8988T (cell line): ENCODE results near the gene GUCY2C.

ENCODE experiments used
- DNase-seq: peaks from one replicate; pipeline ENCODE4 v3.0.0; 2011

GUCY2C gene

DNA sequence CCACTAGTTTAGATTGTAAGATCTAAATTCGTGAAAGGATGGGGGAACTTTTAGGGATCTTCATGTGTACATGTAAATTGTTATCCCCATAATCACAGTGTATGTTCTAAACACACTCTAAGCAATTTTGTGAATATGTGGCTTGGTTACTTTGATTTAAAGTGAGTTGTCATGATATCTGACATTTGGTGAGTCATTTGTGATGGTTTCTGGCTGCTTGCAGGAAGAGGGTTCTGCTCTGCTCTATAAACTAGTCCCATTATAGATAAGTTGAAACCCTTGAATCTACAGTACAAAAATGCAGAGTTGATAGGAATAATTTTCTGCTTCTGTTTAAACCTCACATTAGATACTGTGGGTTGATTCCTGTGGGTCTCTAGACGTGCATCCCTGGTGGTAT, 14.8 kb downstream of the GUCY2C start:
- DNase-seq = no peak

DNA sequence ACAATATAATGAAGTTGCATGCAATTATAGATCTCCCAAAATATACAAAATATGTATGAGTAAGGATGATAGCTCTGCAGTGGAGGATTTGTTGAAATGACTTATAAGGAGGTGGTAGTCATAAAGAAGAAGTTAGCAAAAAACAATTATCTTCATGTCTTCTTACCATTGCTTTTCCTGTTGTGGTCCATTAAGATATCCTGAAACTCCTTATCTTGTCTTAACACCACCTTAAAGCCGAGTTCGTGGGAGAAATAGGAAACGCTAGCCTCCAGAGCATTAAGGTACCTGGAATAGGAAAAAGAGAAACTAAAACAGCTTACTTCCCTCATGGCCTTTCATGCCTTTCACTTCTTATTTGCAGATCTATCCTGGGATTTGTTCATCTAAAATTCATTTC, 15.2 kb downstream of the GUCY2C start:
- DNase-seq = no peak

DNA sequence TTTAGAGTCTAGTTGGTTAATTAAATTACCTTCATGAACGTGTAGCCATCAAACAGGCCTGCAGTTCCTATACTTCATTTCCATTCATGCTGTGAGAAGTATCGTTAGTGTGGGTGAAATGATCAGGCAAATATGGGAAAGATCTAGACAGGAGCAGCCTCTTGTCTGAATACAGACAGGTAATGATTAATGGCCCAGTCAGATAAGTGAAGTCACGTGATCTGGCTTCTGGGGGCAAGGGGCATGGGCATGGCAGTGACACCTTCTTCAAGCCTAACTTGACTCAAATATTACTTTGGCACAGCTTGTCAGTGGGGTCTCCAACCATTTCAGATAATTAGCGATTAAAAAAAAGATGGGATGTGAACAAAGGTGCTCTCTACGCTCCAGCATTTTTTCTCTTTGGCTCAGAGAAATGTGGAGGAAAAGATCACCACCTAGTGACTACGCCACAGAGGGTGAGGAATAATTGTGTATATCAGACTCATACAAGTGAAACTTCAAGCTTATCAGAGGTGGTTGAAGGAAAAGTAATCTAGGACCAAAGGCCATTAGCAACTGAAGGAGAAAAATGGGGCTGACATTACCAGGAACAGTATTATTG, 17.8 kb downstream of the GUCY2C start:
- no peak for DNase-seq

DNA sequence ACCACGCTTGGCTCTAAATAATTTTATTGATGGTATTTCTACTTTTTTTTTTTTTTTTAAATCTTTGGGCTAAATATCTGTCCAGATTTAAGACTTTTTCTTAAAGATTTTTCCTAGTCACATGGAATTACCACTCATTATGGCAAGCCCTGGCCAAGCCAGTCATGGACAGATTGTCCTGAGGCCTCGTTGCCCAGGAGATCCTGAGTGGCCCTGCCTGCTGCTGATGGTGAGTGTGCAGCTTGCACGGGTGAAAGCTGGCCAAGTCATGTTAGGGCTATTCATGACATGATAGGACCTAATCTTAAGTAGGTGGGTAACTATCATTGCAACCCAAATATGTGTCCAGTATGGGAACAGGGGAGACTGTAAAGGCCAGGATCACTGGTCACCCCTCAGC, 27.8 kb downstream of the GUCY2C start:
- no peak for DNase-seq

DNA sequence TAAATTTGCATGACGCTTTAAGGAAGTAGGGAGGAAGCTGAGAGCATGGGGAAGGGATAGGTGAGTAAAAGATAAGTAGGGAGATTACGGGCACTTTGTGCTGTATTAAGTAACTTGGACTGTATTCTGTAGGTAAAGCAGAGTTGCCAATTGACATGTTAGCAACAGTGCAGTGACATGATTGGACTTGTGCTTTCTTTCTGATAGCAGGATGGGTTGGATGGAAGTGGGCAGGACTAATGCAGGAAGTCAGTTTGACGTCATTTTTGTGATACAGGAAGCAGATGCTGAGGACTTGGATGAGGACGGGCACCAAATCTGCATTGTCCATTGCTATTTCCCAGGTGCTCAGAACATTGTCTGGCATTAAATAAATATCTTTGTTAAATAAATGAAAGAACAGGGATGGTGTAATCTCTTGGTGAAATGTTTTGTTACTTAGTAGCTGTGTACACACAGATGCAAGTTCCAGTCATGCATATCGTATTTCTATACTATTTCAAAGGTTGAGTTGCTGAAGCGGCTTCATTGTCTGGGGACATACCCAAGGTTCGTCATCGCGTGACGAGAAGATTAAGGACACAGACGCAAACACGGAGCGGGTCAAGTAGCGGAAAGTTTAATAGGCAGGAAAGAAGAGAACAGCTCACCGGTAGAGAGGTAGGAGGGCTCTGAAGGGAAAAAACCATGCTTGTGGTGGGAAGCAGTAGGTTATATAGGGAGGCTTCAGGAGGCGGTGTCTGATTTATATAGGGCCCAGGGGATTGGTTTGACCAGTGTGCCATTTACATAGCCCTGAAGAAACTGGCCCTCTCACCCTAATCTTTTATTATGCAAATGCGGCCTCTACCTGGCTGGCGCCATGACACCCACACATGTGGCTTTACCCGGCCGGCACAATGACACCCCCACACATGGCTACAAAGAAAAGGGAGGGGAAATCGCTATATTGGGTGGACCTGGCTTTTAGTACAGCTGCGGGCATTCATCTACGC, 30.7 kb downstream of the GUCY2C start:
- no peak for DNase-seq

DNA sequence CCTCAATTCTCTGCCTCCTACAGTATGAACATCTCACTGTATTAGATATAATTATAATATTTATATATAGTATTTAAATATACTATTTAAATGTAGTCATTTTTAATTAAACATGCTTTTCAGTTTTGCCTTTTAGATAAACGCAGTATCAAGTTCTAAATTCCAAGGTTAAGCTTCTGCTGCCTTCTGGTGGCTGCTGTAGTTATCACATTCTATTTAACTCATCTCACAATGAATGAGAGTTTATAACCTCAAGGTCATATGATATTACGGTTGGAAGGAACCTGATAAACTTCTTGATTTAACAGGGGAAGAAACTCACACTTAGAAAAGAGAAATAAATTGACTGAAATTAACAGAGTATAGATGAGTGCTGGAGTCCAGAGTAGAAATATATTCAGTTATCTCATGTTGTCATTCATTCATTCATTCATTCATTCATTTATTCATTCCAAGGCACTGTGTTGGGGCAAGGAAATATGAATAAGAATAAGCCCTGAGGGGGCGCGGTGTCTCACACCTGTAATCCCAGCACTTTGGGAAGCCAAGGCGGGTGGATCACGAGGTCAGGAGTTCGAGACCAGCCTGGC, 31.9 kb downstream of the GUCY2C start:
- DNase-seq = no peak

DNA sequence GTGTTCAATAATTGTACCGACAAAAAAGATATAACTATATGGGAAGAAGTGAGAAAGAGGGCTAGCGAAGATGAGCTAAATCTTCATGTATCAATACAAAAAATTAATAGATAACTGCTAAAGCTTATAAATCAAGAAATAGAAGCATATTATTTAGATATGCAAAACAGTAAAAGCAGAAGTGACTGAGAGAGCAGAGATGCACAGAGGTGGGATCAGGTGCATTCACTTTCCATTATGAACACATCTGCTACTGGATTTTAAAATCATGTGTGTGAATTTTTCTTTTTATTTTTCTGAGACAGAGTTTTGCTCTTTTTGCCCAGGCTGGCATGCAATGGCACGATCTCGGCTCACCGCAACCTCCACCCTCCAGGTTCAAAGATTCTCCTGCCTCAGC, 33.4 kb downstream of the GUCY2C start:
- DNase-seq = no peak

DNA sequence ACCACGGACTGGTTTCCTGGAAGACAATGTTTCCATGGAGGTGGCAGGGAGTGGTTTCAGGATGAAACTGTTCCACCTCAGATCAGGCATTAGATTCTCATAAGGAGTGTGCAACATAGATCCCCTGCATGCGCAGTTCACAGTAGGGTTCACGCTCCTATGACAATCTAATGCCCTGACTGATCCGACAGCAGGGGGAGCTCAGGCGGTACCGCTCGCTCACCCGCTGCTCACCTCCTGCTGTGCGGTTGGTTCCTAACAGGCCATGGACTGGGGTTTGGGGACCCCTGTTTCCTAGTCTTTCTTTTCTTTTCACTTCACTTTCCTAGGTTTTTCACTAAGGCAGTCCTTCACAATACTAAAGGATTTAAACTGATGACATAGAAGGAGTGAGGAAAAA, 39.6 kb downstream of the GUCY2C start:
- no peak for DNase-seq

DNA sequence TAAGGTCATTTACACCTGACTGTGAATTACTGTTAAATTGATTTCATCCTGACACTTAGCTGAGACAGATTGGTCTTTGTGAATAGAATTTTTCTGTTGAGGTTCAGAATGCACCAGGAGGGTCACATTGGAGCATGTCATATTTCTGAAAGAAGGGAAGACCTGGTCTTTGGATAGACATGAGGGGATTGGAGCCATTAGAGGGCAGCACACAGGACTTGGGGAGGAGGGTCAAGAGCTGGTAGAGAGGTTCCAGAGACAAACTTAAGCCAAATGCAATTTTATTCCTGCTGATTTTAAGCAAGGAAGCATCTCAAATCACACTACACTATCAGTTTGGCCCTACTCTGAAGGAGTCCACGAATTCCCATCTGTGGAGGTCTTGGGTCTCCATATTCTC, 41.1 kb downstream of the GUCY2C start:
- no peak for DNase-seq

DNA sequence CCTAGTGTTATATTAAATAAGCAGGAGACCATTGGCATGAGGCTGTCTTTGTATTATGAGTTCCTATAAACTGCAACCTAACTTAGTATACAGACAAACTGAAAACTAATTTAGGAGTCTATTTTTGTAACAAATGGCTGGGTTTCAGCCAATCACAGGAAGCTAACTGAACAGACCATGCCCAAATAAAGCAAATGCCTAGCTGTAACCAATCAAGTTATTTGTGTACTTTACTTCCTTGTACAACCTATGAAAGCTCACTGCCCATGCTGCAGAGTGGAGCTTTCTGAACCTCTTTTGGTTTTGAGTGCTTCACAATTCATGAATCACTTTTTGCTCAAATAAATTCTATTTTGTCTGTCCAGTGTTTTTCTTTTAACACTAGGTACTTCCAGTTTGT, 41.6 kb downstream of the GUCY2C start:
- DNase-seq = no peak

DNA sequence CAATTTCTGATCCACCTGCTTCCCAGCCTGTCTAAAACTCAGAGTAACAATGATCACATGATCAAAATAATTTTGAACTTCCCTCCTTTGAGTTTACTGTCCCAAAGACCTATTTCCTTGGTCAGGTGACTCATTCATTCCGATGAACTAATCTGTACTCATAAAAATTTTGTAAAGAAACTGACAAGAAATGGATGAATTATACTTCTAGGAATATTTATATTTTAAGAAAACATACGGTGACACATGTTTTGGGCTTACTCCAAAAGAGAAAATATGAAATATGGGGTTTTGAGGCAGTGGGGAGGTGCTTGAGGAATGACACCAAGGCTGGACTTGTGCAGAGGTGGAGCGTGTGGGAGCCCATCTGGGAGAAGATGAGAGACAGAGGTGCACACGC, 42.0 kb downstream of the GUCY2C start:
- no peak for DNase-seq

DNA sequence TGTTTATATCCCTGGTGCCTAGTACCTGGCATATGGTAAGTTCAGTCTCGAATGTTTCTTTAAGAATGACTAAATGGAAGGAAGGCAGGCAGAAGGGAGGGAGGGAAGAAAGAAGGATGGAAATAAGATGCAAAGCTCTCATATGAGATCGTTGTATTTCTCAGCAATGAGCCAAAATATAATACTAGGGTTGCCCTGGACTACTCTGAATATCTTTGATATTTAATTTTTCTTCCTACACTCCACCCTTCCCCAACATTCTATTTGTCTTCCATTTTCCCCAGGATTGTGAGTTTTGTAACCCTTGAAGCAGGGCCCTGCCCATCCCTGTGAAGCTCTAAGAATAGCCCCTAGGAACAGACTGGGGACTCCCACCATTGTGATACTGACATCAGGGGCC, 43.9 kb downstream of the GUCY2C start:
- no peak for DNase-seq

DNA sequence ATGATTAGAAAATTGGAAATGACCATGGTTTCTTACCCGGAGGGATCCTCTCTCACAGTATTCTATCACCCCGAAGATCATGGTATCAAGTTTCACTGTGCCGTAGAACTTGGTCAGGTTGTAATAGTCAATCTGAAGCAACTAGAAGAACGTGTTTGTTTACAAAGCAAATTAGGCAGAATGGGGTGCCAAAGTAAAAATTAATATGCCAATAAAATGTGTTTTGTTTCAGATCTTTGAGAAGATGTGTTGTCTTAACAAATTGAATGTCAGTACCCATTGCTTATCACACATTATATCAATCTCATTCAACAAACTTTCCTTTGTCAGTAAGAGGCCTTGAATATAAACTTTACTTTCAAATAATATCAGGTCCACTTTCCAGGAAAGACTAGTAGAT, 45.0 kb downstream of the GUCY2C start:
- DNase-seq = no peak

DNA sequence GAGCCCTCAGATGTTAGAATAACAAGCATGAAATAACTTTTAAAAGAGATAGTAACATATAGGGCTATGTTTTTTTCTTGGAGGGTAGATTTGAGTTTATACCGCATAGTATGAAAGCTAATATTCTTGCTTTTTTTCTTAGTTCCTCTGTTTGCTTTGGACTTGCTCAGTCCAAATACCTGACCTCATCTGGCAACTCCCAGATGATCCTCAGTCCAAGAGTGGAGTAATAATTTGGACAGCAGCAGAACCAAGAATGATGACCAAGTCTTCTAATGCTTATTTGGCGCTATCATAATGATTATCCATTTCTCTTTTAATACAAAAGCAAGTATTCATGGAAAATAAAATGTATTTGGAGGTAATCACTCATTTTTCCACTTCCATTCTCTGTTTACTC, 45.6 kb downstream of the GUCY2C start:
- no peak for DNase-seq

DNA sequence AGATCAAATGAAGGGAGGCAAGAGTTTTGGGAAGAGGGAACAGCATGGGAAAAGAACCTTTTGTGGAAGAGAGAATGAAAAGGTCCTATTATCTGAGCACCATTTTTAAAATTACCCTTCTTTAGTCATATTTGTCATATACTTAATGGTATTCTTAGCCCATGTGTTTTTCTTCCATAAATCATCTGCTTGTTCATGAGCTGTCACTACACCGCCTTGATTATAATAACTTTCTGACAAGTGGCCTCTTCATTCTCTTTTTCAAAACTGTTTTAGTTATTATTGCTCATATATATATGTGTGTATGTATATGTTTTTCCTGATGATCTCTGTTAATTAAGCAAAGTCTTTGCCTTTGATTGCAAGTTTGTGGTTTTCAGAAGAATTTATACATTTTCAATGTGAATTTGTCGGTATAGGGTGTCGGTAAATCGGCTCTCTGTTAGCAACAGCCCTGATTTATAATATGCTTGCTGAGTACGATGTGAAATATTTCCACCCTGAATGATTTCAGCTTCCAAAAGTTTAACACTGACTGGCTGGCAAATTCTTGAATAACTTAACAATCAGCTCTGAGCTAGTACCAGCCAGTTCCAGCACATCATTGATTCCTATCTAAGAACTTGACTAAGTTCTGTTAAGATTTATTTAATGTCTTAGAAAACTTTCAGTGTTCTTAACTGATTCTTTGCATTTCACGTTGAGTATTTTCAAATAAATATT, 49.2 kb downstream of the GUCY2C start:
- no peak for DNase-seq

DNA sequence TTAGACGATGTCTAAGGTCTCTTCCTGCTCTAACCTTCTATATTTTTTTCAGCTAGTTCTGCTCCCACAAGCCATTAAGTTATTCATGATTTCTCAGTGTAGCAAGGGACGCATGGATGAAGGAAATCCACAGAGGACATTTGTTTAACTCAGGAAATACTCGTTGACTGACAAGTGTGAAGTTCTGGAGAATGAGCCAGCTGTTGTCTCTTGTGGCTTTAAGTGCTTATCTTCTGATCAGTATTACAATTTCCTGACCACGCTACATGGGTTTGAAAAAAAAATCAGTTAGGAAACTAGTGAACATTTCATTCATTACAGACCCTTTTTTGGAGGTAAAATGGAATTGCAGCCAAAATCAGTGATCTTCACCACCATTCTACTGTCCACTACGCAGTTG, 53.1 kb downstream of the GUCY2C start:
- no peak for DNase-seq

DNA sequence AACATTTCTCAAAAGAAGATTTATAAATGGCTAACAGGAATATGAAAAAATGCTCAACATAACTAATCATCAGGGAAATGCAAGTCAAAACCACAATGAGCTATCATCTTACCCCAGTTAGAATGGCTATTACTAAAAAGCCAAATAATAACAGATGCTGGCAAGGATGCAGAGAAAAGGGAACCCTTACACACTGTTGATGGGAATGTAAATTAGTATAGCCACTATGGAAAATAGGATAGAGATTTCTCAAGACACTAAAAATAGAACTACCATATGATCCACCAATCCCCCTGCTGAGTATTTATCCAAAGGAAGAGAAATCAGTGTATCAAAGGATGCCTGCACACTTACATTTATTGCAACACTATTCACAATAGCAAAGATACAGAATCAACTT, 58.3 kb downstream of the GUCY2C start:
- no peak for DNase-seq

DNA sequence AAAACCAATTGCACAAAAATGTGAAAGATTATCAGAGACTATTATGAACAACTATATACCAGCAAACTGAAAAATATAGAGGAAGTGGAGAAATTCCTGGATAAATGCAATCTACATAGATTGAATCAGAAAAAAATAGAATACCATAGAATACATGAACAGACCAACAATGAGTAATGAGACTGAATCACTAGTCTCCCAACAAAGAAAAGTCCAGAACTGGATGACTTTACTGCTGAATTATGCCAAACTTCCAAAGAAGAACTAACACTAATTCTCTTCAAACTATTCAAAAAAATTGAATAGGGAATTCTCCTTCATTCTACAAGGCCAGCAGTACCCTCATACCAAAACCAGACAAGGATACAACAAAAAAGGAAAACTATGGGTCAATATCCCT, 60.6 kb downstream of the GUCY2C start:
- no peak for DNase-seq

DNA sequence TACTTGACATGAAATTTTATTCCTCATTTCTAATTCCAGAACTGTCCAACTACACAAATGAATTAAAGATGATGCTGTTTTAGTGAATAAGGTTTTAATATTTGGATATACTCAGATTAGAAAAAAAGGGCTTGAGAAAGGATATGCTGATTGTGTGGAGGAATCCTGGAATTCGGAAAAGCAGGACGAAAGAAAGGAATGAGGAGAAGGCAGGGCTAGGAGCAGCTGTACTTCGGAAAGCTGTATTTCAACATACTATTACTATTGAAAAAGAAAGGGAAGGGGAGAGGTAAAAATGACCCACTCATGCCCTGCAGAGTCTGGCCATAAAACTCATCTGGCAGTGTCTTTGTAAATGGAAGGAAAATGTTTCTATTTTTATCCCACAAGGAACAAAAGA, 65.6 kb downstream of the GUCY2C start:
- DNase-seq = no peak

DNA sequence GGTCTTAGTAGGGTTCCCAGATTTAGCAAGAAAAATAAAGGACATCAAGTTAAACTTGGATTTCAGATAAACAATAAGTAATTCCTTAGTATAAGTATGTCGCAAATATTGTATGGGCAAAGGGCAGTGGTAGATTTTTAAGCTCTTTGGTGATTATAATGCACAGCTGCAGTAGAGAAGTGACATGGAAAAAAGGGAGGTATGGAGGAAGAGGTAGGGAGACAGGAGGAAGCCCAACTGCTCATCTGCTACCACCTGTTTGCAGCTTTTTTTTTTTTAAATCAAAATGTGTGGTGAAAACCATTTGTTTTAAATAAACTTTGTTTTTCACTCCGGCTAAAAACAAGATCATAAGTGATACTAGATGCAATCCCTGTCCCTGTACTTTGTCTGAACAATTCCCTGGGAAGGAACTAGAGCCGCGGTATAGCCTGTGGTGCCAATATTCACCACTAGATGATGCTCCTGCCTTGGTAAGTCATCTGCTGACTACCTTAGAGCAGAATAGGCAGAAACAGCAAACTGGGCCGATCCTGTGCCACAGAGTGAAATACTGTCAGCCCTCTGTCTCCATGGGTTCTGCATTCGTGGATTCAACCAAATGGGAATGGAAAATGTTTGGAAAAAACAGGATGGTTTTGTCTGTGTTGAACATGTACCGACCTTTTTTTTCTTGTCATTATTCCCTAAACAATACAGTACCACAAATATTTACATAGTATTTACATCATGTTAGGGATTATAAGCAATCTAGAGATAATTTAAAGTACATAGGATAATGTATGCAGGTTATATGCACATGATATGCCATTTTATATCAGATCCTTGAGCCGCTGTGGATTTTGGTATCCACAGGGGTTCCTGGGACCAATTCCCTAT, 66.3 kb downstream of the GUCY2C start:
- no peak for DNase-seq

DNA sequence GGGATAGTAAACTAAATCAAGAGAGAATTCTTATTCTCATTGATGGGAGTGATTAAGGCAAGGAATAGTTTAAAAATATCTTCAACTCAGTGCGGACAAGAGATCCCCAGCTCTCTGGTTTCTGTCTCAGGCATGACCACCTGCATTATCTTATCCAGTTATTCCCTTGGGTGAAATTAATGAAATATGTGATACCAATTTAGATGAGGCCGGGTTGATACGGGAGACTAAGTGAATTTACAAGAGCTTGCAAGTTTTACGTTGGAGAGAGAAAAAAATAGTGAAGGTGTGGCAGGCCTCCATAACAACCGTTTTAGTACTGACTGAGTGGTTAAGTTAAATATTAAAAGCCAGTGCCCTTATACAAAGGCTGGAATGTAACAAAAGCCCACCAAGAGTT, 67.6 kb downstream of the GUCY2C start:
- no peak for DNase-seq

DNA sequence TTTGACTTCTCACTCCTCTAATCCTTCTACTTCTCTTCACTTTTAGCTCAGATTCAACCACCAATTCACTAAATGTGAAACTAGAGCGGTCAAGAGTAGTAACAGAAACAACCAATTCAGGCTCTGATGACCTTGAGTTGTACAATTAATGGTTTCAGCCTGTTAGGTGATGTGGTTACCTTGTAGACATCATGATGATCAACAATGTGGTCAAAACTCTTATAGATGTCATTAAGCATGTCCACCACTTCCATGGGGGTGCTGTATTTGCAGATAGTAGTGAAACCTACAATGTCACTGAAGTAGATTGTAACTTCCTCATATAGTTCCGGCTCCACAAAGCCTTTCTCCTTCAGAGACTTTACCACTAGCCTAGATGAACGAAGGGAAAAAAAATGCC, 74.6 kb downstream of the GUCY2C start:
- DNase-seq = no peak
